Measurements from ENCODE around the gene CMTM3.
"Not testable (repeated sequence)": the region's sequence is repeated elsewhere in the genome, so short reads cannot be mapped to it uniquely, and the experiment has no call there.

CMTM3 gene

DNA sequence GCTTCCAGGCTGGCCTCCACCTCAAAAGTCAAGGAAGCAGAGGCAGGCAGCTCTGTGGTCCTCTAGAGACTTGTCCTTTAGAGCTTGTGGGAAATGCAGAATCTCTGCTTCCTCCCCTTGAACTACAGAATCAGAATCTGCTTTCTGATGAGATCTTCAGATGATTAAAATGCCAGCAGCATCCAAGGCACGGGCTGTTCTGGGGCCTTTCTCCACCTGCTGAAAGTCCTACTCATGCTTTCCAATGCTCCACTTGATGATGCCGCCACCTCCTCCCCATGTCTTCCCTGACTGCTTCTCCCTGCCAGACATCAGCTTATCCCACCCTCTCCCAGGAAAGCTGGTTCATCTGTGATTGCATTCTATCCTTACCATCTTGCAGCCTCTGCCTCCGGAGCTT, 33.3 kb downstream of the CMTM3 start:
- DNase-seq = no peak

DNA sequence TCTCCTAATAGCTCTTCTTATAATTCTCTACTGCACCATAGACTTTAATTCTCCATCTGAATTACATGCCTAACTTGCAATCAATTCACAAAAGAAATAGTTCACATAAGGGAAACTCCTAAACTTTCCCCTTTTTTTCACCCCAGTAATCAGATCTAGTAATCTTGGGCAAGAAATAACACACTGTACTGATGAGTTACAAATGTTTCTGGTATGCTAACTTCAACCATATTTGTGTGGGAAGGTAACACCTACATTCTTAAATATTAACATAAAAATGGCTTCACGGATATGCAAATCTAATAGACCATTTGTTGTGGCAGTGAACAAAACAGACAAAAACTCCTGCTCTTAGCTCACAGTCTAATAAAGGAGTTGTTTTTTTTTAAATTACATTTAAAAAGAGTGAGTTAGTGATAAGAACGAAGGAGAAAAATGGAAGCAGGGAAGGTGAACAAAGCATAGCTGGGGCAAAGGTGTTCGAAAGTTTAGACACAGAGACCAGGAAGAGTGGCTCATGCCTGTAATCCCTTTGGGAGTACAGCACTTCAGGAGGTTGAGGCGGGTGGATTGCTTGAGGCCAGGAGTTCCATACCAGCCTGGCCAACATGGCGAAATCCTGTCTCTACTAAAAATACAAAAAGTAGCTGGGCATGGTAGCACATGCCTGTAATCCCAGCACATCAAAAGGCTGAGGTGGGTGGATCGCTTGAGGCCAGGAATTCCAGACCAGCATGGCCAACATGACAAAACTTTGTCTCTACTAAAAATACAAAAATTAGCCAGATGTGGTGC, 34.8 kb downstream of the CMTM3 start:
- DNase-seq = no peak

DNA sequence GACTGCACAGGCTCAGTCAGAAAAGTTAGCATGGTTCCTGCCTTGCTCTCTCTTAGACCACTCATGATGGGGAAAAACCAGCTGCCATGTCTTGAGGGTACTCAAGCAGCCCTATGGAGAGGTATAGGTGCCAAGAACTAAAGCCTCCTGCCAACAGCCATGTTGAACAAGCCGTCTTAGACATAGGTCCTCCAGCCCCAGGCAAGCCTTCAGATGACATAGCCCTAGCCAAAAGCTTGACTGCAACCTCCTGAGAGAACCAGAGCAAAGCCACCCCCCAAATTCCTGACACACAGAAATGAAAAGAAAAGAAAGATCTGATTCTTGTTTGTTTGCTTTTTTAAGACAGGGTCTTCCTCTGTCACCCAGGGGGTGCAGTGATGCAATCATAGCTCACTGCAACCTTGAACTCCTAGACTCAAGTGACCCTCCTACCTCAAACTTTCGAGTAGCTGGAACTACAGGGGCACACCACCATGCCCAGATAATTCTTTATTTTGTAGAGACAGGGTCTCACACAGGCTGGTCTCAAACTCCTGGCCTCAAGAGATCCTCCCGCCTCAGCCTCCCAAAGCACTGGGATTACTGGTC, 36.3 kb downstream of the CMTM3 start:
- DNase-seq = no peak

DNA sequence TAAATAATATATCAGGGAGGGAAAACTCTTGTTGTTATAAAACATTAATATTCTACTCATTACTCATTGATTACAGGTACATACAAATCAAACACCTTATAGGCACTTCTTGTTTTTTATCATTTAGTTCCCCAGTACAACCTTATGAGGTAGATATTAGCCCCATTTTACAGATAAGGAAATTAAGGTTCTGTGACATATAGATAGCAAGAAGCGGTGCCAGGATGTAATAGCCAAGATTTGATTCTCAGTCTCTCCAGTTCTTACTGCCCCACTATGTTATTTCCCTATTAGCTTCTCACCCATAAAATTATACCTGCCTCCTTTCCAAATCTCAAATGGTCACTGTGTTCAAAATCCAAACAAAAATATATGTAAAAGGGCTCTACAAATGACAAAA, 36.9 kb downstream of the CMTM3 start:
- no peak for DNase-seq

DNA sequence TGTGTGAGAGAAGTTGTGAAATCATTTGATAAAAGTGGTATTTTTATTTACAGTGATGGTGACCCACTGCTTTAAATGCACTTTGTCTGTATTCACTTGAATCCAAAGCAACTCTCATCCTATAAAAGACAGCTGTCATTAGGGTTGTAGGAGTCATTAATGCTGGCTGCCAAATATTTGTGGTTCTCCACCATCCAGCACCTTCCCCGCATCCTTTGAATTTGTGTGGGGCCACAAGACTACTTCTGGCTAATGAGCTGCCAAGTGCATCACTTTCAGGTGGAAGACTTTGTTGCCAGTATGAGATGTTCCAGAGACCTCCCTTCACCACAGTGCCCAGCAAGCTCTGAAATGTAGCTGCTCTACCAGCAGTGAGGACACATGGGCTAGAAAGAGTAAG, 43.4 kb downstream of the CMTM3 start:
- no peak for DNase-seq

DNA sequence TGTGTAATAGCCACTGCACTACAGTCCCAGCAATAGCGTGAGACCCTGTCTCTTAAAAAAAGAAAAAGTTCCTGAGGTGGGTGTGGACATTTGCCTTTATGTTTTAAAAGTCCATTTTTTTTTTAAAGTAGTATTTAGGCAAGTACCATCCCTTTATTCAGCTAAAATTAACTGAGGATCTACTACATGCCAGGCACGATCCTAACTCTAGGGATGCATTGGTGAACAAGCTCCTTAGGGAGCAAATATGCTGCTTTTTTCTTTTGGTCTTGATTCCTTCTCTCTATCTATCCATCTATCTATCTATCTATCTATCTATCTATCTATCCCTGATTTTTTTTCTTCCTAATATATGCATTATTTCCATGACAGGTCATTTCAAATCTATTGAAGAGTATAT, 44.7 kb downstream of the CMTM3 start:
- DNase-seq = no peak

DNA sequence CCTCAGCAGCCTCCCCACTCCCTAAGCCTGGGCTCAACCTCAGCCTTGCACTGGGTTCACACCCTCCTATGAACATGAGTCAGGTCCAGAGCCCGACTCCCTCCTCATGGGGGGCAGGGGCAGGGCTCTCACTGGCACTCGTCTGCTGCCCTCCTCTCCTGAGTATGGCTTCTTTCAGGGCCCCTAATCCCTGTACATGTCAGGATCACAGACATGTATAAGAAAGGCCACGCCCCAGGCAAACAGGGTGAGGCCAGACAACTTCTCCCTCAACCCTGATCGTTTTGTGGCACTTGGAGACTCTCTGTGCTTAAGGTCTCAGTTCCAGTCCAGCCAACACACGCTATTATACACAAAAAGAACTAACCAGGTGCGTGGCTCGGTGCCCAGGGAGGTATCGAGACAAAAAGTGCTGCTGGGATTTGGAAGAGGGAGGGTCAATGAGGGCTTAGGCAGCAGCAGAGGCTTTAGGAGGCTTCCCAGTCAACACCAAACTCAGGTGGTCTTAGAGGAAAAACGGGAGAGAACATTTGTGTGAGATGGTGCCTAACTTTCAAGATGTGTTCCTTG, 45.2 kb downstream of the CMTM3 start:
- DNase-seq = no peak

DNA sequence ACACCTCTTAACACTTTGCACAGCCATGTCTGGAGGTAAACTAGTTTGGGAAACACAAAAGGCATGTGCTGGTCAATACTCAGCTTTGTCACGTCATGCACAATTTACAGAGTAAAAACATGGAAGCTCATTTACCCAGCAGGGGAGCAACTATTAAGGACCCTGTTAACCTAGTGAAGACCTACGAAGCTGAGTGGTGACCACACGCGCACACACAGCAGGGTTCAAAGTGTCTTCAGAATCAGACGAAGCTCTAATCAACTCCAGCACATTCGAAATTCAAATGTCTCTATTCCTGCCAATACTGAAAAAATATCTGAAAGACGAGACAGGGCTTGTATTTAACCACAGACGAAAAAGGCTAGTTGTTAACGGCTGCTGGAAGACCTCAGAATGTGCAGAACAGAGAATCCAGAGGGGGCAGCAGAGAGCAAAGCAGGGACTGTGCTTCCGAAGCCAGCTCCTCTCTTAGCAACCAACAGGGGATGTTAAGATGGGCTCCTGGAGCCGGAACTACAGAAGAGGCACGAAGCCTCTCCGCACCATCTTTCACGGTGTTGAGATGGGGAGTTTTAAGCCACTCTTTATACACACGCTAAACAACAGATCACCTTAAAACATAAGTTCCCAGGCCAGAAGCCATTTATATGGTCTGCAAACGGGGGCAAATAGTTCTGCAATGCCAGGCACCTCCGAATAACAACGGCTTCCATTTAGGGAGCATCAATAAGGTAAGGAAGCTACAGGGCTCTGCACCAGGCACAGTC, 46.4 kb downstream of the CMTM3 start:
- peak; percentile 80 for DNase-seq

DNA sequence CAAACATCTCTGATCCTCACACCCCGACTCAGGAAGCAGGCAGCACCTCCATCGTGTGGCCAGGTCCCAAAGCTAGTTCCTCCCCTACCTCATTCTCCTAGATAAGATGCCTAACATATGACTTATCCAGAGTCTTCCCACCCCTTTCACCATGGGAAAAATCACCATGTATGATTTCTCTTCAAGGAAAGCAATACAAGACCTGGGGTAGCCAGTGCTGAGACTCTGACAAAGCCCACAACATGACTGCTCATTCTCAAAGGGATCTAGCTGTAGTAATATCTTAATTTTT, 46.9 kb downstream of the CMTM3 start:
- no peak for DNase-seq

DNA sequence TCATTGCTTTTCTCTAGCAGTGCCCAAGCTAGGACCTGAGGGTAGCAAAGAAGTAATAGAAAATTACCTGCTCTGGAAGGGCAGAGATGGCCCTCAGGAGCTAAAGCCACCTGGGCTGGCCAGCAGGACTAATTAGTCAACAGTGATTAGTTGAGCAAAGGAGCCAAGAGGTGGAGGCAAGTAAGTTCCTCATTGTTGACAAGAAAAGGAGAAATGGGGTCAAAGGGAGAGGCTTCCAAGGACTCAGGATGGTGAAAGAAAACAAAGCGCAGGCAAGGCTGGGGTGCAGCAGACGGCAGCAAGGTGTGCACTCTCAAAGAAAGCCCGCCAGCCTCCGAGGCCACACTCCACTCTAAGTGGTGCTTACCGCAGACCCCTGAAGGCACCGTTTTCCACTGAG, 47.5 kb downstream of the CMTM3 start:
- no peak for DNase-seq

DNA sequence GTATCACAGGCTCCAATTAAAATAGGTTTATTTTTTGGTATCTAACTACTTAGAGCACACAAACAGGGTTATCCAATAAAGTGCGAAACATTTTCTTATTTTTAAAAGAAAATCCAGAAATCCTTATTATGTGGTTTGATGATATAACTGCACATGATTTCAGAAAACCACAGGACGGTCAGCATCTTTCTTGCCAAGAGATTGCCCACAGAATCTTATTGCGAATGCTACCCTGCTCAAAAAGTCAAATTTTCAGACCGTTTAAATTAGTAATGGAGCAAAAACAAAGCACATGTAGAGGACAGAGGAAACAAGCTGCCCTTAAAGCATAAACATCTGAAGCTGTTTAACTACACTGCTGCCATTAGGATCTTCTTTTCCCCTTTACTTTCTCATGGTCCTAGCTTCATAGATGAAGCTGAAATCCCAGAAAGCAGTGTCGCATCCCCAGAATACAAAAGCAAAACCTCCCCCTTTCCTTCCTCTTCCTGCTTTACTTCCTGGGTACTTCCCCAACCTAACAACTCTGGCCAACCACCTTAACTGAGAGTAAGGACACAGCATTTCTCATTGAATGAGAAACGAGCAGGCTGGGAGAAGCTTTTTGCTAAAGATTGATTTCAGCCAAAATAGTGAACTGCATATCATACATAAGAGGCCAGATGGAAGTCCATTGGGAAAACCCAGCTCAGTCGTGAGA, 48.3 kb downstream of the CMTM3 start:
- no peak for DNase-seq

DNA sequence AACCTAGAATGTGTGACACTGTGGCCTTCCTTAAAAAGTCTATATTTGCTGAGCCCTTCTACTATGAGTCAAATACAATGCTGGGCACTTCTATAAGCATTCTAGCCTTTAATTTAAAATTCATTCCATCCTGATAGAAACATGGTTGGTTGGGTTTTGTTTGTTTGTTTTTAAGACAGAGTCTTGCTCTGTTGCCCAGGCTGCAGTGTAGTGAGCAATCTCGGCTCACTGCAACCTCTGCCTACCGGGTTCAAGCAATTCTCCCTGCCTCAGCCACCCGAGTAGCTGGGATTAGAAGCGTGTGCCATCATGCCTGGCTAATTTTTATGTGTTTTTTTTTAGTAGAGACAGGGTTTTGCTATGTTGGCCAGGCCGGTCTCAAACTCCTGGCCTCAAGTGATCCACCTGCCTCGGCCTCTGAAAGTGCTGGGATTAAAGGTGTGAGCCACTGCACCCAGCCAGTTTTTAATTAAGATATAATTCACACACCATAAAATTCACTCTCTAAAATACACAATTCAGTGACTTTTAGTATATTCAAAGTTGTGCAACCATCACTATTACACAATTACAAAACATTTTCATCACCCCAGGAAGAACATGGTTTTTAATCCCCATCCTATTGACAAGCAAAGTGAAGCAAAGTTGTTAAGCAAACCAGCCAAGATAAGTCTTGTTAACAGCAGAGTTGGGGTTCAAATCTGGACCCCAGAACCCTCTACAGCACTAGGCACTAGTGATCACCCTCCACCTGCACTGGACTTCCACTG, 49.3 kb downstream of the CMTM3 start:
- DNase-seq = no peak

DNA sequence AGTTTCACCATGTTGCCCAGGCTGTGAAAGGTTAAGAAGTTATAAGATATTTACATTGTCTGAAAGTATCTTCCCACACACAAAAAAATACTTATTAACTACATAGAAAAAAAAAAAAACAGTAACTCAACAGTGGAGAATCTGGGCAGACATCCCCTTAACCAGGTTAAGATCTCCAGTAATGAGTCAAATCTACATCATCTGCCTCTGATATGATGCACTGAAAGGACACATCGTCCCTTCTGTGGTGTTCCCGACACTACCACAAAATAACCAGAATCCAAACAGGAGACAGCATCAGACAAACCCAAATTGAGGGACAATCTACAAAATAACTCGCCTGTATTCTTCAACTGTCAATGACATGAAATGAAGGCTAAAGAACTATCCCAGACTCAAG, 52.0 kb downstream of the CMTM3 start:
- no peak for DNase-seq

DNA sequence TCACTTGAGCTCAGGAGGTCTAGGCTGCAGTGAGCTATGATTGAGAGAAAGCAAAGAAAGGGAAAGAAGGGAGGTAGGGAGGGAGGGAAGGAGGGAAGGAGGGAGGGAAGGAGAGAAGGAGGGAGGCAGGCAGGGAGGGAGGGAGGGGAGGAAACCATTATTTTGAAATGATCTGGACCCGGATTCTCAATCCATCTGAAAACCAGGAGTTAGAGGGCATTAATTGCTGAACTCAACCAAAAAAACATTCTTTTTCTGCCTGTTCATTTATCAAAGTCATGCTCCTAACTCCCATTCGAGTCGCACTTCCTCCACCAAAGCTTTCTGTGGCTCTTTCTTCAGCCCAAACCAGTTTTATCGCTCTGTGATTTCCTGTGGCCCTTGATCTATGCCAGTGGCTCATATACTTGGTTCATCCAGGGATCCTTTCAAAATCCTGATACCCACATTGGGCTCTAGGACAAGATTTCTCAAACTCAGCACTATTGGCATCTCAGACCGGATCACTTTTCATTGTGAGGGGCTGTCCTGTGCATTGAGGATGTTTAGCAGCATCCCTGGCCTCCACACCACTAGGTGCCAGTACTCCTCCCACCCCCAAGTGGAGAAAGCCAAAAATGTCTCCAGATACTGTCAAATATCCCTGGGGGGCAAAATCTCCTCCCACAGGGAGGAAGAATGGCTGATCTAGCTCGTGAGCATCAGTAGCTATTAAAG, 53.8 kb downstream of the CMTM3 start:
- no peak for DNase-seq

DNA sequence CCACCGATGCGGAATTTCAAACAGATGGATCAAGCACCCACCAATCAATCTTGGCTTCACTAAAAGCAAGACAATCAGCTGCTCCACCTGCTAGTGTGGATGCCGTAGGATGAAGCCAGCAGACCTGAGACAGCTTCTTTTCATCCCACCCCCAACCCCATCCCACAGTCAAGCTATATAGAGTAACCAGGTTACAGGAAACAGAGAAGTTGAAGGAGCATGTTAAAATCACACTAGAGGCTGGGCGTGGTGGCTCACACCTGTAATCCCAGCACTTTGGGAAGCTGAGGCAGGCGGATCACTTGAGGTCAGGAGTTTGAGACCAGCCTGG, 54.3 kb downstream of the CMTM3 start:
- no peak for DNase-seq

DNA sequence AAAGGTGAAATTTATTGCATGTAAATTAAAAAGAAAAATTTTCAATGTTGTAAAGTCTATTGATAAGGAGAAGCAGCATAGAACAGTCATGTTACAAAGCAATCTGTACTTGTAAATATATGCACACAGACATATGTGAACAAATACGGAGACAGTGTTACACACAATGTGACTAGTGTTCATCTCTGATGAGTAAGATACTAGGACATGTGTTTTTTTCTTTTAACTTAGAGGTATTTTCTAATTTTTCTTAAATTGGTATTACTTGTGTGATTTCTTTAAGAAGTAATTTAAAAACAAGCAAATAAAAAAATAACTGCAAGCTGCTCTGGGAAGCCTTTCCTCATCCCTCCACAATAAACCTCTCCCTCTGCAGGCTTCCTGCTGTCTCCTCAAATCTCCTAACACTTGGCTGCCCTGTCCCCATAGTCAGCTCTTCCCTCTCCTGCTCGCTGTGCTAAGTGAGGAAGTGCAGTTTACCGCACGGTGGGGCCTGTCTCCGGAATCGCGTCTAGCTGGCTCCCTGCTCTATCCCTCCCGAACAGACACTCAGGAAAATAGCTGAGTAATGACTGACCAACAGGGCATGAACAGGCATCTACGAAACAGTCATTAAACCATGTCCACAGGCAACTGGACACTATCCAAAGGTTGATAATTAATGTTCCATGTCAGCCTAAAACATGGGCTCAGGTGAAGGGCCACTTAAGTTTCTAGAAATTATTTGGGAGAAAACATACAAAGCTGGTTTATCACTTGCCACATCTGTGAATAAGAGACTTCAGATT, 56.1 kb downstream of the CMTM3 start:
- no peak for DNase-seq

DNA sequence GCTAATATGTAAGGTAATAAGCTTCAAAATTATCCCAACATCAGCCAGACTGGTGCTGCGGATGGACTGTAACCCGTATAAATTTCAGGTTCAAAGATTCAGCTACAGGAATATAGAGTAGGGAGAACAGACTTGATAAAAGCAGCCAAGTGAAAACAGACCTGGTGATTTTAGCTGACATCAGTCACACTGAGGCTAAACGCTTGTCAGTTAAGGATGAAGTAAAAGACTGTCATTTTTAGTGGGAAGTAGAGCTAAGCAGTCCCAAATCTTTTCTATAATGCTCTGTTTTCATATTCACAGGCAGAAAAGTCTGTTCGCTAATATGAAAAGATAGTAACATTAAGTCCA, 56.7 kb downstream of the CMTM3 start:
- no peak for DNase-seq

DNA sequence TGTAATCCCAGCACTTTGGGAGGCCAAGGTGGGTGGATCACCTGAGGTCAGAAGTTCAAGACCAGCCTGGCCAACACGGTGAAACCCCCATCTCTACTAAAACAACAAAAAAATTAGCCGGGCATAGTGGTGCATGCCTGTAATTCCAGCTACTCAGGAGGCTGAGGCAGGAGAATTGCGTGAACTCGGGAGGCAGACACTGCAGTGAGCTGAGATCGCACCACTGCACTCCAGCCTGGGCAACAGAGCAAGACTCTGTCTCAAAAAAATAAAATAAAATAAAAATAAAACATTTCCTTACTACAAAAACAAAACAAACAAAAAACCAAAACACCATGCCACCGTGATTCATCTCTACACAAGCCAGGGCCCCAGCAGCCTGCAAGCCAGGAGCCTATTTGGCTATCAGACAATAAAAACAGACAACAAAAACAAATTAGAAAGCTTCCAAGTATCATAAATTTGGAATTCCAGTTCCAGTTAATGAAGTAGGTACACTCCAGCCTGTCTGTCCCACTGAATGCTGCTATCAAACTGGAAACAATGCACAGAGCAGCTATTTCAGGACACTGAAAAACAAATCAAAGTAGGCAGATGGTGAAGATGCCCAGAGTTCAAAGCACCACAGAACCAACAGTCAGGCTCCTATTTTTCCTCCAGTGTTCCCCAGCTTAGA, 57.3 kb downstream of the CMTM3 start:
- DNase-seq = not testable (repeated sequence)

DNA sequence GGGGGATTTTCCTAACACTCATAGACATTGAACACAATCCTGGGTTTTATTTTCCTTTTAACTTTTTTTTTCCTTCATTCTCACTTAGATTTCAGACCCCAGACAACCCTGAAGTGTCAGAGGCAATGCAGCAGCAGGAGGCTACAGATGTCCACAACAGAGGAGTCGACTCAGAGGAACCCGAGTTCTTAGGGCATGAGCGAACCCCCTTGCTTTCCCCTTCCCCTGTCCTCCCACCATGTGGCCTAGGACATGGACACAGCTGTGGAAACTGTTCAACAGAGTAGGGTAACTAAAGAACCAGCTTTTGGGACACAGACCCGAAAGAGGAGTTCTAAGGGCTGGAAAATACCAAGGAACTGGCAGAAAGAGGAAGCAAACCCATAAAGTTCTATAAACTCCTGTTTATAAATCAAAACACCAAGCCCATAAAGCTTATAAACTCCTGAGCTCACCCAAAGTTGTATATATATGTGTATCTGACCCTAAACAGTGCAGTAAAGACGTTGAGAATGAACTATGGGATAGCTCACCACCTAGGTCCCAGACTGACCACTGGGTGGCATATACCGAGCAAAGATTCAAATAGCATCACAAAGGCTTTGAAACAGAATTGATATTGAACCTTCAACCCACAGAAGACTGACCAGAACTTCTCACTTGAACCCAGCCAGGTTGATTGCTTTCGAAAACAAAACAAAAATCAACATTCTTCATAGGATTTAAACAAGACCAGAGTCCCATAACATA, 58.1 kb downstream of the CMTM3 start:
- DNase-seq = no peak
